HepG2 (cell line): Measurements from ENCODE around the gene TAF1C. TPM values are rescaled to one million over a fixed set of nuclear protein-coding genes. Genes with fewer than 3 reads are reported as not detected.
"Not testable (repeated sequence)": the region's sequence is repeated elsewhere in the genome, so short reads cannot be mapped to it uniquely, and the experiment has no call there.

Source experiments
- ATAC-seq: fragments of 200-7000 bp; cut with Tn5 transposase; 3 replicates; pipeline ENCODE4 v1.9.1; 2020; ENCODE audit warnings: mild to moderate bottlenecking, moderate library complexity
- BruUV-seq: library from RNA; stranded (reverse); fragments of 400-500 nt; replicated peaks from 2 replicates; lab custom pipeline; 2021; lab: Mats Ljungman, UMichigan
- CTCF ChIA-PET: fragments of 300-600 bp; formaldehyde crosslinking; extraction: SDS; loops from one replicate; lab custom pipeline; 2021; ENCODE audit warnings: low total read pairs, inconsistent platforms, low intra/inter-chr PET ratio; lab: Yijun Ruan, JAX
- POLR2A ChIA-PET: fragments of 350-600 bp; sonication (Branson Sonifier 250); formaldehyde crosslinking; loops from one replicate; lab custom pipeline; 2020; ENCODE audit warnings: antibody characterized with exemption, inconsistent platforms; lab: Yijun Ruan, JAX
- DNase-seq: peaks from one replicate; pipeline ENCODE4 v3.0.0-alpha.2; 2015; ENCODE audit warnings: low spot score
- FAIRE-seq: peaks from 3 replicates; lab custom pipeline; 2011; peaks lifted over from hg19 to GRCh38; lab: Jason Lieb, UNC
- H2AFZ ChIP-seq: one replicate; pipeline ENCODE4 v1.6.1; 2011; ENCODE audit warnings: low read length, inconsistent platforms
- H3K27ac ChIP-seq: fragments of 300-600 bp; 3 replicates; pipeline ENCODE4 v1.8.0; 2011; ENCODE audit warnings: mixed run types, mild to moderate bottlenecking, mixed read lengths, low read length, inconsistent platforms; ENCODE audit not compliant: insufficient read depth; ENCODE audit errors: extremely low read length
- H3K27me3 ChIP-seq, 2 experiments: fragments of 200-600 bp in 1 of 2; 2 replicates in 1 of 2; 3 replicates in 1 of 2; pipeline versions ENCODE4 v1.6.0 to v1.8.0; 2011; ENCODE audit warnings: low read length in 2 of 2, mild to moderate bottlenecking in 2 of 2, moderate library complexity in 2 of 2, inconsistent platforms in 1 of 2; ENCODE audit not compliant: insufficient read depth in 2 of 2, control insufficient read depth in 1 of 2
- H3K36me3 ChIP-seq, 2 experiments: fragments of 200-600 bp in 1 of 2; replicated peaks in 1 of 2; 2 replicates in 1 of 2; 3 replicates in 1 of 2; pipeline versions ENCODE4 v1.5.1 to v1.8.0; 2011; ENCODE audit warnings: low read length in 2 of 2, inconsistent platforms in 1 of 2; ENCODE audit not compliant: insufficient read depth in 2 of 2, control insufficient read depth in 1 of 2
- H3K4me1 ChIP-seq: 2 replicates; pipeline ENCODE4 v1.5.1; 2012; ENCODE audit warnings: low read length, inconsistent platforms; ENCODE audit not compliant: insufficient read depth
- H3K4me2 ChIP-seq: 2 replicates; pipeline ENCODE4 v1.6.0; 2011; ENCODE audit warnings: low read depth, low read length, inconsistent platforms
- H3K4me3 ChIP-seq, 3 experiments: fragments of 200-600 bp in 1 of 3; sonication (generic), shearing (Covaris generic) in 1 of 3; replicated peaks in 1 of 3; 2 replicates each; pipeline ENCODE4 v1.5.1; 2011 to 2016; ENCODE audit warnings: low read length in 3 of 3, inconsistent platforms in 2 of 3, low read depth in 2 of 3, mild to moderate bottlenecking in 2 of 3, control low read depth in 1 of 3, mixed read lengths in 1 of 3; ENCODE audit not compliant: insufficient read depth in 1 of 3
- H3K79me2 ChIP-seq: one replicate; pipeline ENCODE4 v1.6.1; 2011; ENCODE audit warnings: low read length, inconsistent platforms; ENCODE audit not compliant: insufficient read depth
- H3K9ac ChIP-seq: 2 replicates; pipeline ENCODE4 v1.6.0; 2011; ENCODE audit warnings: mild to moderate bottlenecking, low read depth, low read length, inconsistent platforms; ENCODE audit not compliant: insufficient read depth
- H3K9me3 ChIP-seq: 2 replicates; pipeline ENCODE4 v1.5.1; 2012; ENCODE audit warnings: mild to moderate bottlenecking, low read length
- H4K20me1 ChIP-seq: 2 replicates; pipeline ENCODE4 v1.6.0; 2011; ENCODE audit warnings: inconsistent platforms, mild to moderate bottlenecking, low read length, moderate library complexity; ENCODE audit not compliant: insufficient read depth
- RFX1 ChIP-seq: fragments of 450-650 bp; IDR thresholded peaks from 2 replicates; pipeline ENCODE4 v1.6.1; 2017
- RFX5 ChIP-seq: IDR thresholded peaks from 2 replicates; pipeline ENCODE4 v1.6.1; 2011; ENCODE audit warnings: low read depth, low read length, improper control_type of control experiment
- ZNF121 ChIP-seq: sonication (generic); formaldehyde crosslinking; IDR thresholded peaks from 2 replicates; pipeline ENCODE4 v1.5.0; 2020; ENCODE audit warnings: mild to moderate bottlenecking, missing genetic modification reagents
- ZNF501 ChIP-seq: sonication (generic); formaldehyde crosslinking; IDR thresholded peaks from 2 replicates; pipeline ENCODE4 v1.5.1; 2020; ENCODE audit warnings: mild to moderate bottlenecking, moderate library complexity, missing genetic modification reagents
- ZNF703 ChIP-seq: sonication (generic); formaldehyde crosslinking; IDR thresholded peaks from 2 replicates; pipeline ENCODE4 v1.5.1; 2020; ENCODE audit warnings: missing genetic modification reagents, mild to moderate bottlenecking, moderate library complexity, borderline replicate concordance
- WGBS: methylation state at CpG from one replicate; pipeline ENCODE4 v1.1.6; 2017; ENCODE audit warnings: low lambda C conversion rate; 5-methylcytosine and 5-hydroxymethylcytosine counted together
- in situ Hi-C: cut with HindIII; loops from 2 replicates; pipeline ENCODE4 v1.10.0; 2017; ENCODE audit warnings: low pct_unique_long_range_greater_than_20kb; ENCODE audit not compliant: extremely low pct_ligation_motif_present
- intact Hi-C: fragments of 100-400 bp; cut with micrococcal nuclease; formaldehyde crosslinking; loops from one replicate; pipeline ENCODE4 v1.10.0; 2022; ENCODE audit not compliant: unreplicated experiment
- polyA plus RNA-seq, 8 experiments: library from polyadenylated mRNA; depleted of rRNA in 3 of 8; stranded (reverse) in 7 of 8; unstranded in 1 of 8; fragments of >200 nt; fragmentation: Illumina TruSeq in 4 of 8; extraction: Trizol in 4 of 8; gene quantifications; 2 replicates each; pipeline versions ENCODE4 v1.2.1 to v1.2.3, GENCODE V29; 2011 to 2016; ENCODE audit warnings: low read depth in 4 of 8, missing spikeins in 1 of 8, mixed read lengths in 1 of 8; ENCODE audit not compliant: insufficient read depth in 1 of 8
- total RNA-seq, 5 experiments: library from RNA; depleted of rRNA; stranded (reverse); fragments of >200 nt; fragmentation: Illumina TruSeq; extraction: Trizol; gene quantifications; 2 replicates each; pipeline ENCODE4 v1.2.3, GENCODE V29; 2016; ENCODE audit warnings: low read depth in 1 of 5

Gene TAF1C
- total and polyA plus RNA-seq, 2 of the 13 experiments (the other 11 are each of a cell fraction or from before 2014, with no cell fraction given), result 15.6 to 20.8 TPM

GRCh38 chr16:84218176-84218823 lies 31.4 kb upstream of the TAF1C start:
- Histone ChIP-seq H3K79me2 (no peaks in the 10 kb centered on the region), H2AFZ (no peak overlapping the region), H3K4me2 (no peak overlapping the region), H3K9me3 (no peaks in the 10 kb centered on the region), H3K4me3 (no peak overlapping the region), H3K9ac (no peak overlapping the region), H3K36me3 (no peaks in the 10 kb centered on the region), H4K20me1 (no peaks in the 10 kb centered on the region), H3K27me3 (peaks cover 2 to 47% of the 10 kb centered on the region in 2 experiments; a peak in 4 of 5 replicates), H3K4me1 (no peaks in the 10 kb centered on the region), H3K27ac (no peak overlapping the region)
- CTCF ChIA-PET, result no interaction called here
- 50% methylated on average over 17 of the region's 17 CpGs for WGBS
- POLR2A ChIA-PET, result no interaction called here
- TF ChIP-seq RFX1 (no peak), ZNF703 (CRISPR knock-in tag) (no peak), ZNF501 (CRISPR knock-in tag) (no peak), RFX5 (peak; percentile 63; the same call in 1 of the 2 replicates)
- FAIRE-seq (no peak), DNase-seq (no peak), ATAC-seq (no peak)
- intact Hi-C loops, result no loop called here
- in situ Hi-C loops, result no loop called here
- BruUV-seq, result no TSS peak

- H3K9ac ChIP-seq, H3K9me3 ChIP-seq, CTCF ChIA-PET, FAIRE-seq, in situ Hi-C loops, POLR2A ChIA-PET, H3K4me1 ChIP-seq, BruUV-seq, H3K79me2 ChIP-seq, H3K27ac ChIP-seq, DNase-seq, H3K4me3 ChIP-seq, H3K4me2 ChIP-seq, H4K20me1 ChIP-seq, H3K36me3 ChIP-seq, H2AFZ ChIP-seq, ATAC-seq, intact Hi-C loops: not testable (repeated sequence)
- peaks cover 2 to 44% of the 10 kb centered on the region in 2 experiments; a peak in 3 of 5 replicates for H3K27me3 ChIP-seq
- WGBS, result 44% methylated on average over 3 of the region's 3 CpGs
- TF ChIP-seq ZNF121 (CRISPR knock-in tag), result peak; percentile 56; the same call in 1 of the 2 replicates
Observed at GRCh38 chr16:84216144-84216543, 29.3 kb upstream of the TAF1C start.
